ENCODE results near the gene NKD2.

Gene NKD2

DNA sequence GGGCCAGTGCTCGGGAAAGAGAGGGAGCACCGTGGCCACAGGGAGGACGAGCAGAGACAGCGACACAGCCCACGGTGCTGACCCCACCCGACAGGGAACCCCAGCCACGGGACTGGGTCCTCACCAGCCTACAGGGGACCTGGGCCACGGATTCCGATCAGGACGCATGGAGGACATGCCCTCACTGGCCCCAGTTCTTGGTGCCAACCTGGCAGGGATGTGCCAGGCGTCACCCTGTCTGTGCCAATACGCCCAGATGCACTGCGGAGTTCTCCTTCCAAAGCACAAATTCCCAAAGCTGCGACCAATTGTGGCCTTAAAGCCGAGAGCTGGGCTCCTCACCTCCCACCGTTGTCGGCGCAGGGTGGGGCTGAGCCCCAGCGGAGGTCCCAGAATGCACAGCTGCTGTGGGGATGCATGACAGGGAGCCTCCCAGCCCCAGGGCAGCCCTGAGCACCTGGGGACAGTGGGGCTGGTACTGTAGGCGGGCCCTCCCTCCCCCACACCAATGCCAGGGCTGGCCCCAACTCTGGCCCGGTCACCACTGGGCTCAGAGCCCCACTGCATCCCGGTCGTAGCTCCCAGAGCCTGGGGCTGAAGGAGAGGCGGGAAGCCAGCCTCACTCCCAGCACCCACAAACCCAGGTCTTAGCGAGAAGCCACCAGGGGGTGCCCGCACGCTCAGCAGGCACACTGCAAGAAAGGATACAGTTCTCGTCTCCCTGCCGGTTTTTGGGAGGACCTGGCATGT is 44.2 kb downstream of the NKD2 start:
- Histone ChIP-seq H3K4me3 (ENCODE audit: low read length) (no peak overlapping the region), H3K9me2 (replicated peaks; ENCODE audit: control insufficient read depth, low read length) (no peaks in the 10 kb centered on the region), H3K4me1 (ENCODE audit: control insufficient read depth, low read length) (no peaks in the 10 kb centered on the region), H3F3A (ENCODE audit: control insufficient read depth, insufficient read depth) (no peaks in the 10 kb centered on the region), H3K4me2 (ENCODE audit: low read length) (no peak overlapping the region), H3K9me3 (ENCODE audit: control insufficient read depth, insufficient read depth, low read length) (peaks cover 3% of the 10 kb centered on the region; the same call in 1 of the 2 replicates), H3K36me3 (ENCODE audit: control insufficient read depth, low read length) (no peaks in the 10 kb centered on the region), H4K20me1 (ENCODE audit: control insufficient read depth, insufficient read depth, low read depth, low read length) (no peaks in the 10 kb centered on the region), H3K79me2 (ENCODE audit: control insufficient read depth, low read length) (no peaks in the 10 kb centered on the region), H3K27me3 (ENCODE audit: control insufficient read depth, low read length) (no peaks in the 10 kb centered on the region), H3K27ac (ENCODE audit: low read depth, low read length) (no peak overlapping the region)
- no peak for TF ChIP-seq EZH2phosphoT487 (IDR thresholded peaks at IDR 0.05; ENCODE audit: borderline replicate concordance, low read length)
- TF ChIP-seq, protein P1, sequence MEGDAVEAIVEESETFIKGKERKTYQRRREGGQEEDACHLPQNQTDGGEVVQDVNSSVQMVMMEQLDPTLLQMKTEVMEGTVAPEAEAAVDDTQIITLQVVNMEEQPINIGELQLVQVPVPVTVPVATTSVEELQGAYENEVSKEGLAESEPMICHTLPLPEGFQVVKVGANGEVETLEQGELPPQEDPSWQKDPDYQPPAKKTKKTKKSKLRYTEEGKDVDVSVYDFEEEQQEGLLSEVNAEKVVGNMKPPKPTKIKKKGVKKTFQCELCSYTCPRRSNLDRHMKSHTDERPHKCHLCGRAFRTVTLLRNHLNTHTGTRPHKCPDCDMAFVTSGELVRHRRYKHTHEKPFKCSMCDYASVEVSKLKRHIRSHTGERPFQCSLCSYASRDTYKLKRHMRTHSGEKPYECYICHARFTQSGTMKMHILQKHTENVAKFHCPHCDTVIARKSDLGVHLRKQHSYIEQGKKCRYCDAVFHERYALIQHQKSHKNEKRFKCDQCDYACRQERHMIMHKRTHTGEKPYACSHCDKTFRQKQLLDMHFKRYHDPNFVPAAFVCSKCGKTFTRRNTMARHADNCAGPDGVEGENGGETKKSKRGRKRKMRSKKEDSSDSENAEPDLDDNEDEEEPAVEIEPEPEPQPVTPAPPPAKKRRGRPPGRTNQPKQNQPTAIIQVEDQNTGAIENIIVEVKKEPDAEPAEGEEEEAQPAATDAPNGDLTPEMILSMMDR (IDR thresholded peaks at IDR 0.05; ENCODE audit: low read depth, low read length, poor library complexity, severe bottlenecking), result no peak

- no peaks in the 10 kb centered on the region for H3K79me2 ChIP-seq (ENCODE audit: control insufficient read depth, low read length)
- no peak overlapping the region for H3K27ac ChIP-seq (ENCODE audit: low read depth, low read length)
- H4K20me1 ChIP-seq (ENCODE audit: control insufficient read depth, insufficient read depth, low read depth, low read length), result no peaks in the 10 kb centered on the region
- H3K9me2 ChIP-seq (replicated peaks; ENCODE audit: control insufficient read depth, low read length), result no peaks in the 10 kb centered on the region
- no peaks in the 10 kb centered on the region for H3K36me3 ChIP-seq (ENCODE audit: control insufficient read depth, low read length)
- no peaks in the 10 kb centered on the region for H3K27me3 ChIP-seq (ENCODE audit: control insufficient read depth, low read length)
- H3K9me3 ChIP-seq (ENCODE audit: control insufficient read depth, insufficient read depth, low read length), result no peaks in the 10 kb centered on the region
- no peaks in the 10 kb centered on the region for H3F3A ChIP-seq (ENCODE audit: control insufficient read depth, insufficient read depth)
- H3K4me1 ChIP-seq (ENCODE audit: control insufficient read depth, low read length), result no peaks in the 10 kb centered on the region
- no peak overlapping the region for H3K4me3 ChIP-seq (ENCODE audit: low read length)
- no peak overlapping the region for H3K4me2 ChIP-seq (ENCODE audit: low read length)
- no peak for TF ChIP-seq EZH2phosphoT487 (IDR thresholded peaks at IDR 0.05; ENCODE audit: borderline replicate concordance, low read length)
- TF ChIP-seq, protein P1 (IDR thresholded peaks at IDR 0.05; ENCODE audit: low read depth, low read length, poor library complexity, severe bottlenecking), result no peak
Observed at GRCh38 chr5:1053391-1054017, 44.9 kb downstream of the NKD2 start.

GRCh38 chr5:1054018-1054798 is 45.6 kb downstream of the NKD2 start:
- H3K27ac ChIP-seq (ENCODE audit: low read depth, low read length), result no peak overlapping the region
- no peaks in the 10 kb centered on the region for H3K9me2 ChIP-seq (replicated peaks; ENCODE audit: control insufficient read depth, low read length)
- no peaks in the 10 kb centered on the region for H3K27me3 ChIP-seq (ENCODE audit: control insufficient read depth, low read length)
- H3K79me2 ChIP-seq (ENCODE audit: control insufficient read depth, low read length), result no peaks in the 10 kb centered on the region
- H3K9me3 ChIP-seq (ENCODE audit: control insufficient read depth, insufficient read depth, low read length), result no peaks in the 10 kb centered on the region
- no peaks in the 10 kb centered on the region for H3F3A ChIP-seq (ENCODE audit: control insufficient read depth, insufficient read depth)
- H3K4me3 ChIP-seq (ENCODE audit: low read length), result no peak overlapping the region
- no peak overlapping the region for H3K4me2 ChIP-seq (ENCODE audit: low read length)
- H3K36me3 ChIP-seq (ENCODE audit: control insufficient read depth, low read length), result no peaks in the 10 kb centered on the region
- no peak for TF ChIP-seq EZH2phosphoT487 (IDR thresholded peaks at IDR 0.05; ENCODE audit: borderline replicate concordance, low read length)
- TF ChIP-seq, protein P1 (IDR thresholded peaks at IDR 0.05; ENCODE audit: low read depth, low read length, poor library complexity, severe bottlenecking), result no peak
- H3K4me1 ChIP-seq (ENCODE audit: control insufficient read depth, low read length), result no peaks in the 10 kb centered on the region
- H4K20me1 ChIP-seq (ENCODE audit: control insufficient read depth, insufficient read depth, low read depth, low read length), result no peaks in the 10 kb centered on the region

Data from DOHH2 (cell line).